ENCODE data around the gene TMEM138.
"Not testable (repeated sequence)": the region's sequence is repeated elsewhere in the genome, so short reads cannot be mapped to it uniquely, and the experiment has no call there.

Gene TMEM138

DNA sequence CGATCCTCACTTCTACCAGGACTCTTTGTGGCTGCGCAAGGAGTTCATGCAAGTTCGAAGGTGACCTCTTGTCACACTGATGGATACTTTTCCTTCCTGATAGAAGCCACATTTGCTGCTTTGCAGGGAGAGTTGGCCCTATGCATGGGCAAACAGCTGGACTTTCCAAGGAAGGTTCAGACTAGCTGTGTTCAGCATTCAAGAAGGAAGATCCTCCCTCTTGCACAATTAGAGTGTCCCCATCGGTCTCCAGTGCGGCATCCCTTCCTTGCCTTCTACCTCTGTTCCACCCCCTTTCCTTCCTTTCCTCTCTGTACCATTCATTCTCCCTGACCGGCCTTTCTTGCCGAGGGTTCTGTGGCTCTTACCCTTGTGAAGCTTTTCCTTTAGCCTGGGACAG, 6.5 kb downstream of the TMEM138 start:
- DNase-seq = no peak

DNA sequence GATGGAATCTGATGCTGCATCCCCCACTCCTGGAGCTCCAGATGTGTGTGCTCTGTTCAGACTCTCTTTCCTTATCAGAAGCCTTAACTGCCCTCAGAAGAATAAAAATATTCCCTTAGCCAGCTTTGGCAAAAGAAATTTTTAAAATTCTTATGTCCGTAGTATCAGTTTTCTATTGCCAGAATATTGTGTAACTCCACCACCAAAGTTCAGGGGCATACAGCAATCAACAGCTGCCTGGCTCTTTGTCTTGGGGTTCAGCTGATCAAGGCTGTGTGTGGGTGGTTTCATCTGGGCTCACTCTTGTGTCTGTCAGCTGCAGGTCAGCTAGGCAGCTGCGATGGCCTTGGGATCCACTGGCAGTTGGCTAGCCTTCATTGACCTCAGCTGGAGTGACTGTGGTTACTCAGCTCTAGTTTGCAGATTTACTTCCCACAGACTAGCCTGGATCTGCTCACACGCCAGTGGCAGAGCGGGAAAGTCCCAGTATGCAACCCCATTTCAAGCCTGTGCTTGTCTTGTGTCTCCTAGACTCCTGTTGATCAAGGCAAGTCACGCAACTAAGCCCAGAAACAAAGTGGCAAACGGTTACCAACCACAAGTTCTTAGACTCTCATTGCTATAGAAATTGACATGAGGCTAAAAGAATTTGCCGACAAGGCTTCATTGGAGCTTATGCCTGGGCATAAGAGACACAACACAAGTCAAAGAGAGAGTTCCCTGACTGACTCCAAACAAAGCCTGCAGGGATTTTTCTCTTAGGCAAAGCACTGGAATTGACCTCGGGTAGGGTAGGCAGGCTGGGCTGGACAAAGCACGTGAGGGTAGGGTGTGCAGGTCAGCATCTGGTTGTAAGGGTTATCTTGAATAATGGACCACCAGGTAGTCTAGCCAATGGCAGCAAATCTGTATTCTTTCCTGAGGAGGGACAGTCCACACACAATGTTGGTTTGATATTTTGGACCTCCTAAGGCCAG, 7.5 kb downstream of the TMEM138 start:
- no peak for DNase-seq

DNA sequence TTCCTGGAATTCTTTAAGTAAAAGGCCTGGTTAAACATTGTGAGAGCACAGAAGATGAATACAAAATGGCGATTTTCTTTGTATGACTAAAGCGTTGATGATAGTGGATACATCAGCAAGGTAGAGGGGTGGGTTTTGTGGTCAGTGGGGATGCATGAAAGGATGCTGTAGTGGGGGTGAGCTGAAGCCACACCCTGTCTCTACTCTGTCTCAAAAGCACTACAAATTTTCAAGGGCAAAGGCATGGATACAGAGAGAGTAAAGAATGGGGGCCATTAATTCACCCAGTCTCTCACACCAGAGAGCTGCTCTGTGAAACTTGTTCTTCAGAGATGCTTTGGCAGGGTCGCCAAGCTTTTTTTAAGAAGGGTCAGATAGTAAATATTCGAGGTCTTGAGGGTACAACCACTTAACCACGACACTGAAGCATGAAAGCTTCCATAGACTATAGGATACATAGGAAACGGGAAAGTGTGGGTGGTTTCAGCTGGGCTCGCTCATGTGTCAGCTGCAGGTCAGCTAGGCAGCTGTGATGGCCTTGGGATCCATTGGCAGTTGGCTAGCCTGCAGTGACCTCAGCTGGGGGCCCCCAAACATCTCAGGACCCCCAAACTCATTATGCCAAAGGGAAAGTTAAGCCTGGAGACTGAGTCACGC, 8.3 kb downstream of the TMEM138 start:
- DNase-seq = no peak

DNA sequence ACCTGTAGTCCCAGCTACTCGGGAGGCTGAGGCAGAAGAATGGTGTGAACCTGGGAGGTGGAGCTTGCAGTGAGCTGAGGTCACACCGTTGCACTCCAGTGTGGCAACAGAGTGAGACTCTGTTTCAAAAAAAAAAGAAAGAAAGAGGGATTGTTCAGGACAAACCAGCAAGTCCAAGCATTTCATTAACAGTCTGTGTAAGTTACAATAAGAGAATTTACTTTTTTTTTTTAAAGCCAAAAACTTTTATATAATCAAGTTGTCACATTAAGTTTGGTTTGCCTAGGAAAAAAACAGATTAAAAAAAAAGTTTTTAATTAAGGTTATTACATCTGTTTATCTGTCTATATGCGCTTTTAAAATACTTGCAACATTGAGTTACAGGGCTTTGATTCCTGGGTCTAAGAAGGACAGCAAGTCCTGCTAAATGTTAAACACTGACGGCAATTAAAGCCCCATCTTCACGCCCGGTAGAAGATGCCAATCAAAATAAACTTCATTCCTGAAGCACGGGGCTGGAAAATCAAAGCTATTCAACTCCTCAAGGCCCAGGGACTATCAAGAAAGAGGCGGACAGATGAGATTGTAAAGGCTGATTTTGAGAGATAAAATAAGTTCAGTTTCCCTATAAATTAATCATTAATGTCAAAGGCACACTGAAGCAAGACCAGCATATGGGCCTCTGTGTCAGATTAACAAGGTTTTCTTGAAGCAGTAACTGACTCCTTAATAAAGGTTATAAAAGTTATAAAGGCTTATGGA, 10.7 kb downstream of the TMEM138 start:
- no peak for DNase-seq

DNA sequence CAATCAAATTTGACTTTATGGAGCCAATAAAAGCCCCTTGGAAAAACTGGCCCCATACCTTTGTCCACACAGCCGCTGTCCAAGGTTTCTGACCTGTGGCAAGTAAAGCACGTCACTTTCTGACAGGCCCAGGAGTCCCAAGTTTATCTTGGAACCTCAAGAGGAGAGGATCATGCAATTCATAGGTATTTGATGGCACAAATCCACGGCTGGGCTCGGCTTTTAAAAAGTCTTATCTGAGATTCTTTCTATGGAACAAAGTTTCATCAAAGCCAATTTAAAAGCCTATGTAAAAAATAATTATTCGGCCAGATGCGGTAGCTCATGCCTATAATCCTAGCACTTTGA, 13.6 kb downstream of the TMEM138 start:
- no peak for DNase-seq

DNA sequence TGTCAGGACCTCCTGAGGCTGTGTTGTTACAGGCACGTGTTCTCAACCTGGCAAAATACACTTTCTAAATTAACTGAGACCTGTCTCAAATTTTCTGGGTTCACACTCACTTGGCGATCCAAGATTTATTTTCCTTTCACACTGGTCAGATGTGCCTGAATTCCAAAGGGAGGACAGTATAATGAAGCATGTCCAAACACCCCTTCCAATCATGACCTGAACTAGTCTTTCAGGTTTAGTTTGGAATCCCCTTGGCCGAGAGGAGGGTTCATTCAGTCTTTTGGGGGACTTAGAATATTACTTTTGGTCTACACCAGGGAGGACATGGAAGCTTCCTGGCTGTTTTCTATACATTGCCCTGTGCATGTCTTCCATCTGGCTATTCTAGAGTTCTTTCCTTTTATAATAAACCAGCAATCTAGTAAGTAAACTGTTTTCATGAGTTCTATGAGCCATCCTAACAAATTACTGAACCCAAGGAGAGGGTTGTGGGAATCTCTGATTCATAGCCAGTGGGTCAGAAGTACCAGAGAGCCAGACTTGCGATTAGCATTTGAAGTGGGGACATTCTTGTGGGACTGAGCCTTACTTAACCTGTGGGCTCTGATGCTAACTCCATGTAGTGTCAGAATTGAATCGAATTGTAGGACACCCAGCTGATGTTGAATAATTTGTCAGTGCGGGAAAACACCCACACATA, 15.4 kb downstream of the TMEM138 start:
- no peak for DNase-seq

DNA sequence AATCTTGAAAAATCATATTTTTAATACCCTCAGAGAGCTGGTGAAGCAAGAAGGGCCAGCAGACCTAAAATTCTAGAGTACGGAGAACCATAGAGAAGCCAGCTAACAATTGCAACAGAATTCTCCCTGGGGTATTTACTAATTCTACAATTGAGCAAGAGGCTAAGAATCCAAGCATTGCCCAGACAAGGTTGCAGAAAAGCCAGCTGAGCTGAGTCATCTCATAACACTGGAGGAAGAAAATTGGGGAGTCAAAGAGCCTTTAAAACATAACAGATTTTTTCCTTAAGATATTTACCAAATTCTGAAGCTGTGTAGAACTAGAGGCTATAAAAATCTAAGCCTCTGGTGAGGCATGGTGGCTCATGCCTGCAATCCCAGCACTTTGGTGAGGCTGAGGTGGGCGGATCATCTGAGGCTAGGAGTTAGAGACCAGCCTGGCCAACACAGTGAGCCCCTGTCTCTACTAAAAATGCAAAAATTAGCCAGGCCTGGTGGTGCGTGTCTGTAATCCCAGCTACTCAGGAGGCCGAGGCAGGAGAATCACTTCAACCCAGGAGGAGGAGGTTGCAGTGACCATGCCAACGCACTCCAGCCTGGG, 16.6 kb downstream of the TMEM138 start:
- DNase-seq = peak; percentile 43

DNA sequence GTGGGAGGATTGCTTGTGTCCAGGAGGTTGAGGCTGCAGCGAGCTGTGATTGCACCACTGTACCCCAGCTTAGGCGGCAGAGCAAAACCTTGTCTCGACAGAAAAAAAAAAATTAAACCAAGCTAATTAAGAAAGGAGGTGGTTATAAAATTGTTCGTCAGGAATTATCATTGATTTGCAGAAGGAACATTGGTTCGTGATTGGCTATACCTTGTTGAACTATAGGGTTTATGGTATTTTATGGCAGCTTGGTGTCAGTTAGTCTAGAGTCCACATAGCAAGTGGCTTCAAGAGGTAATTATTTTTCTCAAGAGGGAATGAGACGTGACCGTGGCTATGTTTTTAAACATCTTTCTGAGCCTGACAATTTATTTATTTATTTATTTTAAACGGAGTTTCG, 18.7 kb downstream of the TMEM138 start:
- DNase-seq = no peak

DNA sequence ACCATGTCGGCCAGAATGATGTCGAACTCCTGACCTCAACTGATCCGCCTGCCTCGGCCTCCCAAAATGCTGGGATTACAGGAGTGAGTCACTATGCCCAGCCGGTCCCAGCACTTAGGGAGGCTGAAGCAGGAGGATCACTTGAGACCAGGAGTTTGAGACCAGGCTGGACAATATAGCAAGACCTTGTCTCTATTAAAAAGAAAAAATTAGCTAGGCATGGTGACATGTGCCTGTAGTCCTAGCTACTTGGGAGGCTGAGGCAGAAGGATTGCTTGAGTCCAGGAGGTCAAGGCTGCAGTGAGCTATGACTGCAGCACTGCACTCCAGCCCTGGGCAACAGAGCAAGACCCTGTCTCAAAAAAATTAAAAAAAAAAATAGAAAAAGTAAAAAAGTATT, 21.7 kb downstream of the TMEM138 start:
- not testable (repeated sequence) for DNase-seq

DNA sequence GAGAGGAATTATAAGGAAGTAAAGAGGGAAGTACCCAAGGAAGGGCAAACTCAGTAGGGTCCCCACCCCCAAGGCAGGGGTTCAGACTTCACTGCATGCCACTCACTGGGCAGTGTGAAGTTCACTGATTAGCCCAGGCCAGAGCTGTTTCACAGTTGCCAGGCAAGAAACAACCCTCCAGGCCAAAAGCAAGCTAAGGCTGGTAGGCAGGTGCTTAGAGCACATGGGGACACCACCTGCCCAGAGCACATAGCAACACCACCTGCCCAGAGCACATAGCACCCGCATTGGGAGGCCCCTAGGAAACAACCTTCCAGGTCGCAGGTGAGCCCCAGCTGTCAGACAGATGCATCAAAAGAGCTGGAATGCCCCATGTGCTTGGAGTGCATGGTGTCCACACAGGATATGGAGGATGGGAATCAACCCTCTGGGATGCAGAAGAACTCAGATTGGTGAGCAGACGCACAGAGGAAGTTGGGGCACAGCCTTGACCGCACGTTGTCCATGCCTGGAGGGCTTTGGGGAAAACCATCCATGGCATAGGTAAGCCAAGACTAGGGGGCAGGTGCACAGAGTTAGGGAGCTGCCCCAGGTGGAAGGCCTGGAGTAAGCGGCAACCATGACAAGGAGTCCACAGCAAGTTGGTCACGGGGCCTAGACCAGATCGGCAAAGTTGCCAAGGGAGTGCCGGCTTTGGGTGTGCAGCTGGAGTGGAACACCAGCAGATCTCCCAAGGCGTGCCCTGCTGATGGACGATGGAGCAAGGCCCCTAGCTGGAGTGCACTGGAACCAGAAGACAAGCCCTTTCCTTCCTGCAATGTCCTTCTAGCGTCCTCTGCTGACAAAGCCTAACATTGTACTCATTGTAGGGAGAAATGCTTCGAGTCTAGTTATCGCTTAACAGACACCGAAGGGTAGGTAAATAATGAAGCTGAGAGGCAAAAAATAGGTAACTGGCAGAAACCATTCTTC, 22.4 kb downstream of the TMEM138 start:
- DNase-seq = peak; percentile 57

DNA sequence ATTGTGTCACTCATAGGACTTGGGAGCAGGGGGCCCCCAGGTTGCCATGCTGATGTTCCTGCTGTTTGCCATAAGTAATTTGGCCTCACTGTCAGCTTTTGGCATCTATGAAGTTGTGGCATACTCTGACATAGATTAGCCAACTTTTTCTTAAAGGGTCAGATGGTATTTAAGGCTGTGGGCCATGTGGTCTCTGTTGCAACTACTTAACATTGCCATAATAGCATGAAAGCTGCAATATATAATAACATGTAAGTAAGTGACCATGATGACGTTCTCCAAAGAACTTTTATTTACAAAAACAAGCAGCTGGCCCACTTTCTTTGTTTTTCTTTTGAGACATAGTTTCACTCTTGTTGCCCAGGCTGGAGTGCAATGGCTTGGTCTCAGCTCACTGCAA, 28.0 kb downstream of the TMEM138 start:
- DNase-seq = no peak

DNA sequence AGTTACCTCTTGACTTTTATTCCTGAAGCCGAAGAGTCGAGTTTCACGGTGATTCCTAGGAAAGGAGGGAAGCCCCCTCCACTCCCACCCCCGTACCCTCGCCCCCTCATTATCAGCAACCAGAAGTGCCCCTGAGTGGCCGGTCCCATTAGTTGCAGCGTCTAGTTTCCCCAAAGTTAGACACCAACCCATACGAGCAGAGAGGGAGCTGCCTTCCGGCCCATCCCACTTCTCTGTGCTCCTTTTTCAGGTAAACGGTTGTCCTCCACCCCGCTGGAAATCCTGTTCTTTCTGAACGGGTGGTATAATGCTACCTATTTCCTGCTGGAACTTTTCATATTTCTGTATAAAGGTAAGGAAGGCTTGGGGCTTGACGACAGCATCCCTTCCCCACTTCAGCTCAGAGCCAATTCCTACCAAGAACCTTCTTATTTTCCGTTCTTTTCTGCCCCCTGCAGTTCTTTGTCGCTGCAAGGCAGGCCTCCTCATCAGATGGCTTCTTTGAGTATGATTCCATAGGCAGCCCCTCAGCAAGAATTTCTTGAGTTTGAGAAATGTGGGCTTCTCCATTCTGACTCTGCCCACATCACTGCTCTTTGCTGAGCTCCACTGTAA, 30.9 kb downstream of the TMEM138 start:
- DNase-seq = peak; percentile 67

DNA sequence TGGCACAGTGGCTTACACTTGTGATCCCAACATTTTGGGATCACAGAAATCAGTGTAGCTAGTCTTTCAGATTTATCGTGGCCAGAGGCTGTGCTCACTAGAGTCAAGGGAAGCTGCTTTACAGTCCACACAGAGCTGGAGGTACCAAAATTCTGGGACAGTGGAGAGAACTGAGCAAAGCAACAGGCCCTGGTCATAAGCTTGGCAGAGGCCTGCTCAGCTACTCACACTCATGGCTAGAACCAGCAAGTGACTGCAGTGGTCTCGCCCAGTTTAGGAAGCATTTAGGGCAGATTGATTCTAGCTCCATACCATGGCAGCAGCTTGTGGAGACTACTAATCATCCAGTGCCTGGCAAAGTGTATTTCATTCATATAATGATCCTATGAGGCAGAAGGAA, 39.0 kb downstream of the TMEM138 start:
- no peak for DNase-seq

DNA sequence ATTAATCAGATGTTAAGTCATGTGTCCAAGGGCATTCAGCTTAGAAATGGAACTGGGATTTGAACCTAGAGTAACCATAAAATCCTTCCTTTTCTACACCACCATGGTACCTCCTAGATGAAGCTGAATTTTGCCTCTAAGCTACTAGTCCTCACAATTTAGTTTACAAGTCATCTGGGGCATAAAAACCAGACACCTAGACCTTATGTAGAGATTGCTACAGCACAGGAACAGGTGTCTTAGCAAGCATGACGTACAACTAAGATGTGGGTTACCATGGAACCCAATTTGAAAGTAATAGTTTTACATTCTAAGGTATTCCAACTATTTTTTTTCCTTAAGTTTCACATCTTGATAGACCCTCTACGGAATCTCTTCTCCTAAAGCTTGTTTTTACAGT, 39.4 kb downstream of the TMEM138 start:
- DNase-seq = no peak

DNA sequence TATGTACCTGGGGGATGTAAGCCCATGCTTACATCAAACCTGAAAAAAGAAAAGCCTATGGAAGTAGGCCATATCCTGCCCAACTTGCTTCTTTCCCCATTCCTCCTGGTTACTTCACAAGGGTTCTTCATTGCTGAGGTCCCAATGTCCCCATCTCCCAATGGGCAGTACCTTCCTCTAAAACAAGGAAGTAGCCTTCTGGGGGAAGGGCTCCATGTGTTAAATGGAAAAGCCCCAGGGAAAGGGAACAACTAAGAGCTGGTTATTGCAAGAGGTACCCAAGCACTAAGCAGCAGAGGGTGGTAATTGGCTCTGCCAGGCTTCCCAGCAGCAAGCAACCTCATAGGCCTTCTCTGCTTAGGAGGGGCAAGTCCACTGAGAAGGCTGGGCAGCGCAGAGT, 41.5 kb downstream of the TMEM138 start:
- no peak for DNase-seq

DNA sequence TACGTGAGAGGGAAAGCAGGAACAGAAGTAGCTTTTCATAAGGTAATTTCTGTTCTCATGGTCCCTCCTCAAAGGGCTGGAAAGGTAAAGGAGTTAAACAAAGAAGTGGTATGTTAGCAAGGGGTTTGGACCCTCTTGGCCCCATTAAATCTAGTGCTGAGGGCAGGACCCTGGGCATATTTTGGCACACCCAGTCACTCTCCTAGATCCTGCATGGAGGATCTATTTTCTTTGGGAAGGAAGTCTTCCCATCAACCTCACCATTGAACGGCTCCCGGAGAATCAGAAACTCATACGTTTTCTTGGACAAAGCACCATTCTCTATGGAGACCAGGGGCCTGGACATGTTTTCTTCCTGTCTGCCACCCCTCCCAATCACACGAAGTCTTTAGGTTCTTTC, 41.9 kb downstream of the TMEM138 start:
- no peak for DNase-seq

DNA sequence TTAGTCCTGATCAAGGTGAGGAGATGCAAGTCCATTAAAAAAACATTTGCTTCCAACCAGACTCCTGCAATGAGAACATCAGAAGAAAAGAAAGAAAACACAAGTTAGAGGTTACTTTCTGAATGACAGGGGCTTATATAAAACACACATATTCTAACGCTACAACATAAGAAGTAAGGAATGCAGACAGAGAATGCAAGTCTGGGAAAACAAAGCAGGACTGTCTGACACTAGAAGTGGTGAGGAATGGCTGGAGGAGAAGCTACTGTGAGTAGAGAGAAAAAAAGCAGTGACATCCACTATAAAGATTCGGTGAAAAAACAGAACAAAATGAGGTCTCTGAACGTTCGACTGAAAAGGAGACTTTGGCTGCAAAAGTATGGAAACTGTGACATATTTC, 42.5 kb downstream of the TMEM138 start:
- DNase-seq = no peak

DNA sequence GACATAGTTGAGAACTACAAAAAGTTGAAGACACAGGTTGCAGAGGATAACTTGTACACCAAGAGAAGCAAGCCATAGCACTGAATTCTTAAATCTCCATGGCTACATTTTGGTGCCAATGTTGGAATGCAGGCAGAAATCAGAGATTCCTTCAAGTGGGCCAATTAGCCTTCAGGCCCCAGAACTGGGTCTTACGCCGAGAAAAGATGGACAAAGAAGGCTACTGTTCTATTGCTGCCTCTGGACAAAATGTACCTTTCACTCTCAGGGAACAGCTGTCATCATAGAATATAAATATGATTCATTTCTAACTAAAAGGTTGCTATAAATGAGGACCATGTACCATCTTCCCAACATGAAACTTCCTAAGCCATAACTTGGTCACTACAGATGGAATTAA, 43.9 kb downstream of the TMEM138 start:
- no peak for DNase-seq

DNA sequence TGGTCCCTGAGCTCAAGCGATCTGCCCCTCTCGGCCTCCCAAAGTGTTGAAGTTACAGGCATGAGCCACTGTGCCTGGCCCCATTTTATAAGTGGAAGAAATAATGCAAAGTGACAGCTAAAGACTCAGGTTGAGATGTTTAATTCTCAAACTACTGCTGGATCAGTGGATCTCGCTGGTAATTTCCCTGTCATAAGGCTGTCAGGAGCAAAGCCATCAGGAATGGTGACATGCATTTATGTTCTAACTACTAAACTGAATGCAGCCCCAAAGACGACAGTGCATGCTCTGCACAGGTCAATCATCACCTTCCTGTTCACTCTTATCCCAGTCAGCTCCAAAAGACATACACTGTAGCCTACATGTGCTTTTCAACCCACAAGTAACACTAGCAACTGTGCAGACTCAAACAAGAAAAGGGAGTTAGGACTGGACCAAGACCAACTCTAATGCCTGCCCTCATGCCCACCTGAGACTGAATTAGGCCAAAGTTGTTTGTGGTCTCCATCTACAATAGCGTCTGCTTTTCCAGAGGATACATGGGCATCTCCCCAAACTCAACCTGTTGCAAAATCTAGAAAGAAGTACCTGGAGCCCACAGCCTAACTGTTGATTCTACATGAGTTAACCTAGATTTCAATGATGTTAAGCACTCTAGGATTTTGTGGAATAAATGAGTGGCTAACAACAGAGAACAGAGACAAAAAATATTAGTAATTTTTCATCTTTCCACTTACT, 45.0 kb downstream of the TMEM138 start:
- no peak for DNase-seq

DNA sequence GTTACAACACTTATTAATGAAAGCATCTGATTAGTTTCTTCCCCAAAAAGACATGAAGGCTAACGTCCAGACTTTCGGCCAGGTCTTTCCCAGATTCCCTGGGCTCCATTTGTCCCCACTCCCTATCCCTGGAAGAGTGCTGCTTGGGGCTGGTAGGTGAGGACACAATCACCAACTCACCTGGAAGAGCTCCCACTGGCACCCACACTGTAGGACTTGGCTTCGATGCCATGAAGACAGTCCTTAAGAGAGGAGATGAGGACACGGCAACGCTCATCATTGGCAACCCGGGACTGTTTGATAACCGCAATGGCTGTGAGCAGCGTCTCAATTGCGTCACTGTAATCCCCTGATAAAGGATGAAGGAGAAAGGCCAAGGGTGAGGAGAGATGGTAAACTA, 49.4 kb downstream of the TMEM138 start:
- no peak for DNase-seq

Measured in hematopoietic multipotent progenitor cell treated with erythropoietin and hydrocortisone succinate and interleukin-3 and kit ligand, for 6 days (in vitro differentiated cells).